Uterus (tissue), 4 donors: ENCODE data around the gene RPL36. TPM values are rescaled to one million over a fixed set of nuclear protein-coding genes. Genes with fewer than 3 reads are reported as not detected.

ENCODE experiments used
- DNase-seq, 2 donors: peaks; one replicate each; pipeline ENCODE4 v3.0.0-alpha.2; 2019 to 2020
- H3K27ac ChIP-seq, 2 donors: fragments of 200-600 bp; sonication (generic); 1 replicate in 1 of 2; 2 replicates in 1 of 2; pipeline ENCODE4 v1.5.1; 2016 to 2018
- H3K27me3 ChIP-seq, 2 donors: fragments of 200-600 bp; sonication (generic); one replicate each; pipeline ENCODE4 v1.5.1; 2018 to 2019; ENCODE audit warnings: control low read depth in 1 of 2
- H3K36me3 ChIP-seq, 2 donors: fragments of 200-600 bp; sonication (generic); one replicate each; pipeline ENCODE4 v1.5.1; 2019; ENCODE audit warnings: control low read depth in 1 of 2
- H3K4me1 ChIP-seq, 2 donors: fragments of 200-600 bp; sonication (generic); one replicate each; pipeline ENCODE4 v1.5.1; 2018 to 2019; ENCODE audit warnings: control low read depth in 1 of 2
- H3K4me3 ChIP-seq, 2 donors: fragments of 200-600 bp; sonication (generic); 1 replicate in 1 of 2; 2 replicates in 1 of 2; pipeline ENCODE4 v1.5.1; 2018 to 2019; ENCODE audit warnings: mild to moderate bottlenecking in 1 of 2
- H3K9me3 ChIP-seq, 2 donors: fragments of 200-600 bp; sonication (generic); one replicate each; pipeline ENCODE4 v1.5.1; 2019; ENCODE audit warnings: control low read depth in 1 of 2
- CTCF ChIP-seq, 4 experiments: fragments of 200-600 bp in 2 of 4; fragments of 450-650 bp in 2 of 4; sonication (generic) in 2 of 4; IDR thresholded peaks; one replicate each; pipeline ENCODE4 v1.5.1; 2016 to 2019; ENCODE audit warnings: antibody characterized with exemption in 4 of 4, mild to moderate bottlenecking in 2 of 4, moderate library complexity in 1 of 4
- POLR2A ChIP-seq, 2 donors: fragments of 450-650 bp; IDR thresholded peaks; one replicate each; pipeline ENCODE4 v1.6.1; 2016; ENCODE audit warnings: antibody characterized with exemption in 2 of 2, mild to moderate bottlenecking in 1 of 2, moderate library complexity in 1 of 2
- intact Hi-C: fragments of 100-400 bp; cut with DNase I; formaldehyde crosslinking; loops from one replicate; pipeline ENCODE4 v1.15.1; 2023; ENCODE audit warnings: low total_unique reads
- total RNA-seq, 4 donors: library from RNA; depleted of rRNA in 3 of 4; stranded (reverse); fragments of >200 nt in 3 of 4; gene quantifications; one replicate each; pipeline versions ENCODE4 v1.1.0 to v1.2.4, GENCODE V29; 2014 to 2023
- donor health status: DM: yes; HTN: yes; CAD: no.

Gene RPL36
- total RNA-seq, 4 donors from 2014 or later, result 269 to 1,645 (median 565) TPM

- DNase-seq, result no peak
- Histone ChIP-seq H3K9me3 (no peaks in the 10 kb centered on the region), H3K27me3 (no peaks in the 10 kb centered on the region), H3K27ac (no peak overlapping the region), H3K4me1 (no peaks in the 10 kb centered on the region), H3K36me3 (peaks cover 0 to 2% of the 10 kb centered on the region in 2 donors), H3K4me3 (no peak overlapping the region)
- TF ChIP-seq CTCF (IDR thresholded peaks at IDR 0.05) (no peak), POLR2A (IDR thresholded peaks at IDR 0.05) (no peak)
- intact Hi-C loops, result no loop called here
These were observed 35.2 kb upstream of the RPL36 start for GRCh38 chr19:5654931-5655330.

GRCh38 chr19:5655412-5655811, 34.7 kb upstream of the RPL36 start:
- no peak for TF ChIP-seq POLR2A (IDR thresholded peaks at IDR 0.05)
- TF ChIP-seq CTCF (IDR thresholded peaks at IDR 0.05), result no peak
- intact Hi-C loops, result no loop called here
- H3K9me3 ChIP-seq, result no peaks in the 10 kb centered on the region
- H3K27ac ChIP-seq, result no peak overlapping the region
- no peaks in the 10 kb centered on the region for H3K27me3 ChIP-seq
- peaks cover 0 to 2% of the 10 kb centered on the region in 2 donors for H3K36me3 ChIP-seq
- no peak overlapping the region for H3K4me3 ChIP-seq
- DNase-seq, result no peak
- H3K4me1 ChIP-seq, result no peaks in the 10 kb centered on the region

GRCh38 chr19:5661483-5661882, 28.6 kb upstream of the RPL36 start:
- H3K4me3 ChIP-seq, result no peak overlapping the region
- H3K9me3 ChIP-seq, result no peaks in the 10 kb centered on the region
- DNase-seq, result no peak
- H3K4me1 ChIP-seq, result no peaks in the 10 kb centered on the region
- TF ChIP-seq POLR2A (IDR thresholded peaks at IDR 0.05), result no peak
- H3K27me3 ChIP-seq, result no peaks in the 10 kb centered on the region
- H3K36me3 ChIP-seq, result no peaks in the 10 kb centered on the region
- H3K27ac ChIP-seq, result no peak overlapping the region
- intact Hi-C loops, result no loop called here

- TF ChIP-seq CTCF (IDR thresholded peaks at IDR 0.05), result no peak
- TF ChIP-seq POLR2A (IDR thresholded peaks at IDR 0.05), result no peak
- intact Hi-C loops, result no loop called here
These were observed 26.2 kb upstream of the RPL36 start for GRCh38 chr19:5663904-5664303.

GRCh38 chr19:5664515-5664914, 25.6 kb upstream of the RPL36 start:
- DNase-seq, result no peak
- Histone ChIP-seq H3K36me3 (no peaks in the 10 kb centered on the region), H3K4me3 (no peak overlapping the region), H3K27ac (no peak overlapping the region), H3K27me3 (no peaks in the 10 kb centered on the region), H3K9me3 (no peaks in the 10 kb centered on the region), H3K4me1 (no peaks in the 10 kb centered on the region)
- TF ChIP-seq CTCF (IDR thresholded peaks at IDR 0.05) (no peak), POLR2A (IDR thresholded peaks at IDR 0.05) (no peak)
- intact Hi-C loops, result no loop called here

More at GRCh38 chr19:5663904-5664303, 26.2 kb upstream of the RPL36 start:
- no peak for DNase-seq
- no peak overlapping the region for H3K27ac ChIP-seq
- H3K9me3 ChIP-seq, result no peaks in the 10 kb centered on the region
- no peaks in the 10 kb centered on the region for H3K36me3 ChIP-seq
- H3K4me3 ChIP-seq, result no peak overlapping the region
- H3K4me1 ChIP-seq, result no peaks in the 10 kb centered on the region
- no peaks in the 10 kb centered on the region for H3K27me3 ChIP-seq
